GM23248 (cell line): Measurements from ENCODE around the gene COL11A1.

Source experiments
- EZH2 ChIP-seq: fragments of 200-600 bp; sonication (generic); IDR thresholded peaks from 2 replicates; pipeline ENCODE4 v1.6.1; 2018; ENCODE audit warnings: antibody characterized with exemption, mild to moderate bottlenecking; ENCODE audit not compliant: insufficient read depth, poor library complexity, severe bottlenecking
- EZH2phosphoT487 ChIP-seq: fragments of 200-600 bp; sonication (generic); IDR thresholded peaks from 2 replicates; pipeline ENCODE4 v1.6.1; 2018; ENCODE audit warnings: antibody characterized with exemption, moderate library complexity, mild to moderate bottlenecking, low read depth; ENCODE audit not compliant: insufficient read depth

GRCh38 chr1:103122983-103123720 lies 14.8 kb upstream of the COL11A1 start:
- no peak for TF ChIP-seq EZH2
- TF ChIP-seq EZH2phosphoT487: no peak
